ENCODE measurements around the gene HIPK2.

HIPK2 gene

DNA sequence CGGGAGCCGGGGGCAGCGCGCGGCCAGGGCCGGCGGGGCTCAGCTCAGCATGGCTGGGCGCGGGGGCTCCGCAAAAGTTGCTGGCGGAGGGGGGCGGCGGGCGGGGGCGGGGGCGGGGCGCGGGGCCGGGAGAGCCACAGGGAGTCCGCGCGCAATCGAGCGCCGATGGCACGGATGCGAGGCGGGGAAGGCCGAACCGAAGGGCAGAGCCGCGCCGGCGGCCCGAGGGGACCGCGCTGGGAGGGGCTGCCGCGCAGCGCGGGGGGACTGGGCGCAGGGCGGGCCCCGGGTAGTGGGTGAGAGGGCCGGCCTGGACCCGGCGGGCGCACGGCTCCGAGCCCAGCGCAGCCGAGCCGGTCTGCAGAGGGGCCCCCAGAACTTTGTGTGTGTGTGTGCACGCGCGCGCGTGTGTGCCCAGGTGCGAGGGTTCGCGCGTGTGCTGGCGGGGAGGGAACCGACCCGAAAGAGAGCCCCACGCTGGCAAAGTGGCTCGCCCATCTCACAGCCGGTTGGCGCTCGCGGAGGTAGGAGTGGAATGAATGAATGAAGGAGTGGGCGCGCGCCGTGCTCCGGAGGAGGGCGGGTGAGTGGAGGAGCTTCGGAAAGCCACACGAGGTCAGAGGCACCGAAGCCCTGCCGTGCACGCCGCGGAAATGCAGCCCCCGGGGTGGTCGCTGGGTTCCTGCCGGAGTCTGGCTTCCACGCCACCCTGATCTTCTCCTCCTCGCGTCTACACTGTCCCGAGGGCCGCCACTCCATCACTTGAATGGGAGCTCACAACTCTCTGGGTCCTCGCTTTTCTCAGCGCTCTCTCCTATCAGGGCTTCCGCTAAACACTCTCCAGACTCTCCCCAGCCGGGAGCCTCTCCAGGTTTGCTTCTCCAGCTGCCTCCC, at the start of gene HIPK2:
HIPK2 (minus strand) TSS at position 51 of the 894 bp plus-strand sequence. CDS start 375 bp downstream, outside the sequence.
- DNase-seq (ENCODE audit: low spot score), result peak; percentile 36

DNA sequence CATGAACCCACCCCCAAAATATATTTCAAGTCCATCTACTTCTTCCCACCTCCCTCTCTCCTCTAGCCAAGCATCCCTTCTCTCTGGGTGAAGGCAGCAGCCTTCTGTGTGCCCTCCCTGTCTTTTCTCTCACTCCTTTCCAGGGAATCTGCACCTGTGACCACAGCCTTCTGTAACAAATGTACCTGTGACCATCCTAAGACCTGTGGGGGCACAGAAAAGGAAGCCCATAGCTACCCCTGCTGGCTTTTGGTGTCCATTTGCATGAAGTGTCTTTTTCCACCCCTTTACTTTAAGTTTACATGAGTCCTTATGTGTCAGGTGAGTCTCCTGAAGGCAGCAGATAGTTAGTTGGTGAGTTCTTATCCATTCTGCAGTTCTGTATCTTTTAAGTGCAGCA, 49.2 kb upstream of the HIPK2 start:
- no peak for DNase-seq (ENCODE audit: low spot score)

DNA sequence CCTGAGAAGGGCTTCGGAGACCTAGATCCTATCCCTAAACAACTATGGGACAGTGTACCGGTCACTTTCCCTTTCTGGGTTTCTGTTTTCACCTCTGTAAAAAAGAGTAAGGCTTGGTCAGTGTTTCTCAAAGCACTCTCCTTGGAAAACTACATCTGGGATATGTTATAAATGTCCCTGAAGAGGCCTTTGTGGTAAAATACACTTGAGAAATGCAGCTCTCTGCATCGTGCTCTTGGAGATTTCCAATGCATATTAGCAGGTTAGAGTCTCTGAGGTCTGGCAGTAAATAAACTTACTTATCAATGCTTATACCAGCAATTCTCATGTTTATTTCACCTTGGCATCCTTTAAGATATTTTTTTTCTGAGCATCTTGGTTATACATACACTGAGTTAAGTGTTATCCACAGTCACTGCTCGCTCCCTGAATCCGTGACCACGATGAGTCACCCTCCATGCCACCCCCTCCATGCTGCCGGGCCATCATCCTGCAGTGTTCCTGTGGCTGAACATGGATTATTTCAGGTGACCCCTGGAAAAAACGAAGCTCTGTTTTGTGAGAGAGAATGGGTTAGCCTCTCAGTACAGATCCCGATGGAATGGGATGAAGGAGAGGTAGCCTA, 48.0 kb upstream of the HIPK2 start:
- DNase-seq (ENCODE audit: low spot score), result no peak

DNA sequence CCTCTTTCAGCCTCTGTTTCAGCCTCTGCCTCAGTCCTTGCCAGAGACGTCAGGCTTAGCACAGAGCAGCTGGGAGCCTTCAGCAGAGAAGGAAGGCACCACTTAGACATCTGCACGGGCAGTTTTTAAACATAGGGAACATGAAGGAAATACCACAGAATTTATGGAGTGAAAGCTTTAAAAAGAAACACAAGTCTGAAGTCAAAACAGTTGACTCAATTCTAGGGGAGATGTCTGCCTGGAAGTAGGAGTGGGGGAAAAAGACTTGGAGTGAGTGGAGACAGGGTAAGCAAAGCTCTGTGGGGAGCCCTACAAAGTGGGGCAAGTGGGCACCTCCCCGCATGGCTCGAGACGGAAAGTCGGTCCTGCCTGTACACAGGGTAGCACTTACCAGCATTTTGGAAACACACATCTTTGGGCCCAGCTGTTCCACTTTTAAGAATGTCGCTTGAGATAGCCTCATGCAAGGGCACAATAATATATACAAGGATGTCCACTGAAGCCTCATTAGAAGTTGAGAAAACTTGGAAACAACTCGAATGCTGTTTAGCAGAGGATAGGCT, 46.2 kb upstream of the HIPK2 start:
- DNase-seq (ENCODE audit: low spot score), result no peak

DNA sequence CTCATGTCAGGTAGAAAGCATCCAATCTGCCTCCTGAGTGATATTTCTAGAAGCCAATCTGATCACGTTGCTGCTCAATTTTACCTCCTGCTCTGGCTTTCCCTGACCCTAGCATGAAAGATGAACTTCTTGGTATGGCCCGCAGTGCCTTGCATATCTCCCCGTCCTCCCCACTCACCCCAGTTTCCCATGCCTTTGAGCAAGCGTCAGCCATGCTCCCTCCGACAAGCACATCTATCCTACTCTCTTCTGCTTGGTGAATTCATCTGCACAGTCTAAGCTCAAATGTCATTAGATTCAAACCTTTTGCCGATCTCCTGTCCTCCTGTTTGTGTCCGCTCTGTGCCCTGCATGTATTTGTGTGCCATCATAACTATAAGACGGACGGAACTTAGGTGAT, 45.1 kb upstream of the HIPK2 start:
- no peak for DNase-seq (ENCODE audit: low spot score)

DNA sequence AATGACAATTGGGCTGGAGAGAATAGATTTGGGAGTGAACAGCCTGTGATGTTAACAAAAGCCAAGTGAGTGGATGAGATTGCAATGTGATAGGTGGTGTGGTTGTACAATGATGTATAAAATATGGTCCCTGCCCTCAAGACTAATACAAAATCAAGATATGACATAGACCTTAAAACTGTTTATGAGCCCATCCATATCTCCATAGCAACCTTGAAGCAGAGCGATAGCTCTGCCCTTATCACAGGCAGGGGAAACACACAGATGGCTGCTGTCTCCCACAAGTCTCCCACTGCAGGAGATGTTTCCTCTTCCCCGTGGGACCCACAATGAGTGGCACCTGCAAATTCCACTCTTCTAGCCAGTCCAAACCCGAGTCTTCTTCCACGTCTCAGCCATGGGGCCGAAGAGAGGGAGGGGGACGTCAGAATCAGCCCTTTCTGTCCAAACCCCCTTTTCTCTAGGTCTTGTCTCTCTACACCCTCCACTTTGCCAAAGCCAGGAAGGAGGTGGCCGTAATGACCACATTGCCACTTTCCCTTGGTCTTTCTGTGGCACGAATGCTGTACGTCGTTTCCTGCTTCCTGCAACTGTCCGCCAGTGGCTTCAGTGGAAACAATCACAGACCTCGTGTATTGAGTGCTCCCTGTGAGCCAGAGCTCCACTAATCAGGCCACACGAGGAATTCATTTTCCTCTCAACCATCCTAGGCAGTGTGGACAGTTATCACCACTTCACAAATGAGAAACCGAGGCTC, 43.7 kb upstream of the HIPK2 start:
- no peak for DNase-seq (ENCODE audit: low spot score)

DNA sequence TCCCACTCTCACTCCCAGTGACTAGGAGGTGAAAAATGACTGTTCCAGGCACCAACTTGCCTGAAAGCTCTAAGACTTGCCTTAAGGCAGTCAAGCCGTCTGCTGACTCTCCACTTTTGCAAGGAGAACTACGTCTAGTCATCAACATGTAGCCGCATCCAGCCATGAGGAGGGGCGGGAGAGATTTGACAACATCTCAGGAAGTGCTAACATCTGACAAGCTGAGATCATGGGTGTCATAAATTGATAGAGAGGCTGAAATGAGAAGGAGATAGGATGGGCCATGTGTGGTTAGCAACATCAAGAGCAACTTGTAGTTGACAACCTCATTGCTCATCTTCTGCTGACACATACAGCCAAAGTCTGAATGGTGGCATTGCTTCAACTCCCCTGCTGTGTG, 42.3 kb upstream of the HIPK2 start:
- DNase-seq (ENCODE audit: low spot score), result no peak

DNA sequence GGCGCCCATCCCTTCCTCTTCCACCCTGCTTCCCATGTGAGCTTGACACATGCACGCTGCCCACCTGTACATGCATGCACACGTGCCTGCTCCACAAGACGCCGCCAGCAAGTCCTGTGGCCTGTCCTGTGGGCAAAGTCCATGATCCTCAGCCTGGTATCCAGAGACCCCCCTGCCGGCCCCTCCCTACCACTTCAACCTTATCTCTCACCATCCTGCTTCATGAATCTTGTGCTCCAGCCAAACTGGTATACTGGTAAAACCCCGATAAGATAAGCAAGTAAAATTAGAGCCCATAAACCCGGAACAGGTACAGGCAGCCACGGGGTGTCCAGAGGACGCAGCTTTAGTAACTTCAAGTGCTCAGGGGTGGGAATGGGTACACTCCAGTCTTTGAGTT, 39.5 kb upstream of the HIPK2 start:
- DNase-seq (ENCODE audit: low spot score), result no peak

DNA sequence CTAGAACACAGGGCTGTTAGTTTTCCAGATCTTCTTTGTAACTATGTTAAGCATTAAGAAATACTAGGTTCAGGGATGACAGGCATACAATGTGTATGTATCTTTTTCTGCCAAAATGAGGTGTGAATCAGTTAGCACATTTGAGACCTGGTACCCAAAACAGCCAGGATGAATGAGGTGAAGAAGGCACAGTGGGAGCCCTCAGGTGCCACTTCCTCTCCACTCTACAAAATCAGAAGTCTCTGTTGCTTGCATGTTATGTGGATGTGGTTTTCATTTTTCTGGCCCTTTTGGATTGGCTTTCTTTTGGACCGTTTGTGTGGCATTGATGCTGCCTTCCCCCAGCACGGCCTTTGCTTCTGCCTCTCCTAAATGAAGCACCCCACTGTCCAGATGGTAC, 35.9 kb upstream of the HIPK2 start:
- DNase-seq (ENCODE audit: low spot score), result no peak

DNA sequence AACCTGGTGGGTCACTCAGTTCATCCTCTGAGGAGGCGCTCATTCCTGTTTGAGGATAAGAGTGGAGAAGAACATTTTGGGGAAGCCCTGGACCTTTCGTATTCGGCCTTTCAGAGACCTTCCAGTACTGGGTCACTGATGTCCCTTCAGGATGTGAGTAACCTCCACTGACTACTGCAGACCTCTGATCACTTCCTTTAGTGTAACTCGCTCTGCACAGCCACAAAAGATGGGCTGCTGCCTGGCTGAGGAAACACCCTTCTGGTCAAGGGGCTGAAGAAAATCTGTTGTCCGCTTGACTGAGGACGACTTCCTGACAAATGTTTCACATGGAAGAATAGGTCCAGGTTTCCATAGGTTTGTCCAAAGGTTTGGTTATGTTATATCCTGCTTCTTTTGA, 35.4 kb upstream of the HIPK2 start:
- DNase-seq (ENCODE audit: low spot score), result no peak

DNA sequence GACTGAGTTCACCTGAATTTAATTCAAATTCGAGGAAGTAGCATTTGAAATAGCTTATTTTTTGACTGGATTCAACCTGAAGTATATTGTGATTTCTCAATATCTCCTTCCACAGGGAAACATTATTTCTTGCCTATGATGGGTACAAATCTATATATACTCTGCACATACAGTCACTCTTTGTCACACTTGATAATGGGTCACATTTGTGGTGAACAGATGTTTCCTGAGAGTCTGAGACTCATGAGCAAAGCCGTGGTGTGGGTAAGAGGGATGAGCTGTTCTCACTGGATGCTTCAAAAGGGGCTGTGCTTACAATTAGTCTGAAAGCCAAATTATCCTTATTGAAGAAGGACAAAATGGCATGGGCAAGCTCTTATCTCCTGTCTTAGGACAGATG, 33.3 kb upstream of the HIPK2 start:
- no peak for DNase-seq (ENCODE audit: low spot score)

DNA sequence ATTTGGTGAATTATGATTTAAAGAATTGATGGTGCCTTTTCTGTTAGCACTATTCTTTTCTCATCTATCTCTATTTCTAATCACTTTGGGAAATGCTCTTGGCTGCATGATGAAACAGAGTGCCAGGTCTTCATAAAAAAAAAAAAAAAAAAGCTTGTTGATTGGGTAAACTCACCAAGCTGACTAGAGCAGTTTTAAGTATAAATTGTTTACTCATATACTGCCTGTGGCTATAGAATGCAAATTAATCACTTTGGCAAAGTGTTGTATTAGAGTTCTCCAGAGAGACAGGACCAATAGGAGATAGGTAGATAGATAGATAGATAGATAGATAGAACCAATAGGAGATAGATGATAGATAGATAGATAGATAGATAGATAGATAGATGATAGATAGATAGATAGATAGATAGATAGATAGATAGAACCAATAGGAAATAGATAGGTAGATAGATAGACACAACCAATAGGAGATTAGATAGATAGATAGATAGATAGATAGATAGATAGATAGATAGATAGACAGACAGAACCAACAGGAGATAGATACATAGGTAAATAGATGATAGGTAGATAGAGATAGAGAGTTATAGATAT, 31.1 kb upstream of the HIPK2 start:
- no peak for DNase-seq (ENCODE audit: low spot score)

DNA sequence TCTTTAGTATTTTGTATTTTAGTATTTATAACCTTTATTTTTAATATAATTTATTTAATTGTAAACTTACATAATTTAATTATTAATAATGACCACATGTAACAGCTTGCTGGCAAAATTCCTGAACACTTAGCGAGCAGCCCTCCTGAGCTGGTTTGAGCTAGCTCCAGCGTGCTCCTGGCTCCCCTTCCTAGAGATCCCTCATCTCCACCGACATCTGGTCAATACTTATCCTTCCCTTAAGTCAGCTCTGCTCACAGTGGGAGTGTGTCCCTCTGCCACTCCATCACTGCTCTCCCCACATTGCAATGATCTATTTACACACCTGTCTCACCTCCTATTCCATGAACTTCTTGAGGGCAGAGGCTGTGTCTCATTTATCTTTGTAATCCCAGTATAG, 30.6 kb upstream of the HIPK2 start:
- DNase-seq (ENCODE audit: low spot score), result no peak

DNA sequence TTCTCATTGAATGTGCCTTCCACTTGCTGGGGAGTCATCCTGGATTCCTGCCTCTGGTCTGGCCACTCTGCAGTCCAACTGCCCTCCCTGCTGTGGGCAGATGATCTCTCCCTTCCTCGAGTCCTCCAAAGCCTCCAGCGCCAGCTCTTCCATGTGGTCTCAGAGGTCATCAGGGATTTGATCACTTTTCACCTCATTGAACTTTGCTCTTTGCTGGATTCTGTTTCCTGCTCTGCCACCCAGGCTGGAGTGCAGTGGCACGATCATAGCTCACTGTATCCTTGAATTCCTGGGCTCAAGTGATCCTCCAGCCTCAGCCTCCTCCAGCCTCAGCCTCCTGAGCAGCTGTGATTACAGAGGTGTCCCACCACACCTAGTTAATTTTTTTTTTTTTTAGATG, 29.2 kb upstream of the HIPK2 start:
- no peak for DNase-seq (ENCODE audit: low spot score)

DNA sequence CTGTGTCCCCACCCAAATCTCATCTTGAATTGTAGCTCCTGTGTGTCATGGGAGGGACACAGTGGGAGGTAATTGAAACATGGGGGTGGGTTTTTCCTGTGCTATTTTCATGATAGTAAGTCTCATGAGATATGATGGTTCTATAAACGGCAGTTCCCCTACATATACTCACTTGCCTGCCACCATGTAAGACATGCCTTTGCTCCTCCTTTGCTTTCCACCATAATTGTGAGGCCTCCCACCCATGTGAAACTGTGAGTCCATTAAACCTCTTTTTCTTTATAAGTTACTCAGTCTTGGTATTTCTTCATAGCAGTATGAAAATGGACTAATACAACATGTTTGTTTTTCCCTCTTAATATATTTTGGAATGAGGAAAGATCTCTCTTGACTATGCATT, 26.8 kb upstream of the HIPK2 start:
- no peak for DNase-seq (ENCODE audit: low spot score)

DNA sequence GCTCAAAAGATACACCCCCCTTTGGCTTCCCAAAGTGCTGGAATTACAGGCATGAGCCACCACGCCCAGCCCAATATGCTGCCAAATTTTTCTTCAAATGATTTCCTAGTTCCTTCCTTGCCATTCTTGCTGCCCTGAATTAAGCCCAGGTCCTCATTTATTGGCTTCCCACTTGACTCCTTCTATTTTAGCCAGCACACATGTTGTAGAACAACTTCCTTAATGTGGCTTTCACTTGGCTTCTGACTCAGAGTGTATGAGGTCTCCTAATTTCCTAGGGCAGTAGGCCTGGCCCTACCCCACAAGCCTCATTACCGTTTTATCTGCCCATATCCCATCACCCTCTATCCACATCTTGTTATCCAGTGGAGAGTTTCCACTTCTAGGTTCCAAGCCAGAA, 21.8 kb upstream of the HIPK2 start:
- no peak for DNase-seq (ENCODE audit: low spot score)

DNA sequence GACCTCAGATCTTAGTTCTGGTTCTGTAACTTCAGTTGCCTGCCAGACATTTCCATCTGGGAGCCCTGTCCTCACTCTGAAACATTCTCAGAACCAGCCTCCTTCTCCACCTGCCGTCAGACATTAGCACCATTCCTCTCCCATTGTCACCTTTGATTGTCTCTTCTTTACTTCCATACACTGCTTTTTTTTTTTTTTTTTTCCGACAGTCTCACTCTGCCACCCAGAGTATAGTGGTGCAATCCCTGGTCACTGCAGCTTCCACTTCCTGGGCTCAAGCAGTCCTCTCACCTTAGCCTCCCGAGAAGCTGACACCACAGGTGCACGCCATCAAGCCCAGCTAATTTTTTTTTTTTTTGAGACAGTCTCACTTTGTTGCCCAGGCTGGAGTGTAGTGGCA, 21.1 kb upstream of the HIPK2 start:
- DNase-seq (ENCODE audit: low spot score), result no peak

DNA sequence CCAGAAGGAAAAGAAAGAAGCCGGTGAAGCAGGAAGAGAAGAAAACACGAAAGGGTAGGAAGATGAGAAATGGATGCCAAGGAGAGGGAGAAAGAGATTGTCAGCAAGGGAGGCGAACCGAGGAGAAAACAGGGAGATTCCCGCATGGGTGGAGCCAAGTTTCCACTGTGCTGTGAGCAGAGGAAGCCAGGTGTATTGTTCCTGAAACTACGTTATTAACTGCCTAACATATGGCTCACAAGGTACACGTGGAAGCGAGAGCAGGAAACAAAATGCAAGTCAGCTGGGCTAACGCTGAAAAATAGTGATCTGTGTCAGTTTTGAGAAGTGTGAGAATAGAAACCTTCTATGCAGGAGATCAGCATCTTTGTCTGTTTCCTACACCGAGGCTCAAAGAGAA, 20.4 kb upstream of the HIPK2 start:
- DNase-seq (ENCODE audit: low spot score), result no peak

DNA sequence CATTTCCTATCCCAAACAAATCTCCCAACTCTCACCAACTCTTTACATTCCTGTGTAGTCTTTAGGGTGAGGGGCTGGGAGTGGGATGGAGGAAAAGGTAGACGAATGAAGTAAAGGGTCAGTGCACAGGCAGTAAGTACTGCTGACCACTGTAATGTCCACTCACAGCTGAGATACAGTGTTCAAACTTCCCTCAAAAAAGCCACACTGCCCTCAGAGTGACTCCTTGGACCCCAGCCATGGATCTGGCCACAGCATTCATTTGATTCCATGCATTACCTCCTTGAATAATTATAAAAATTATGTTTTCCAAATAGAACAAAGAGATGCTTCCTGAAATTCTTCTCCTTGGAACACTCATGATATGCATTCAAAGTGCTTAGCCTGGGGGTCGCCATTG, 19.8 kb upstream of the HIPK2 start:
- DNase-seq (ENCODE audit: low spot score), result no peak

DNA sequence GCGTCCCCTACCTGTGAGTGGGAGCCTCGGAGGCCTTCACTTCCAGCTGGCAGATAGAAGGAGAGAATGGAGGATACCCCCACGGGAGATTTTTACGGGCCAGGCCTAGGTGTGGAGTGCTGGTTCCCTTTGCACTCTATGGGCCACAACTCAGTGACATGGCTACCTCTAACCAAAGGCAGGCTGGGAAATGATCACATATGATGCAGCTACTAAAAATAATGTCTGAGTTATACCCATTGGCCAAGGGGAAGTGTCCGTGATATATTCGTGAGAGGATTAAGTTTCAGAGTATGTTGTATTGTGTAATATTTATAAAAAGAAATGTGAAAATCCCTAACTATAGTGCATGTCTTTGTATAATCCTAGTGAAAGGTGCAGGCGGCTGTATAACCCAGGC, 13.5 kb upstream of the HIPK2 start:
- no peak for DNase-seq (ENCODE audit: low spot score)

DNA sequence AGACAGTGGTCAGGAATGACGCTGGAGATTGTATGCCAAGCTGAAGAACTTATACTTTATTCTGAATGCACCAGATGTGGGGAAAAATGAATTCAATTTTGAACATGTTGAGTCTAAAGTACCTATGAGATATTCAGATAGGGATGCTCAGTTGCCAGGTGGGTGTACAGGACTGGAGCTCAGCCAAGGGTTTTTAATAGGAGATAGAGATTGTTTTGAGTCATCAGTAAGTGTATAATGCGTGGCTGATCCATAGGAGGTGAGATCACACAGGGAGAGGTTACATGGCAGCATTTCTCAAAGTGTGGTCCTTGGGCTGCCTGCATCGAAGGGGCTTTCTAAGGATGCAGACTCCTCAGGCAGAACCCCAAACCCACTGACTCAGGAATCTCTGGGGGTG, 6.8 kb upstream of the HIPK2 start:
- no peak for DNase-seq (ENCODE audit: low spot score)

DNA sequence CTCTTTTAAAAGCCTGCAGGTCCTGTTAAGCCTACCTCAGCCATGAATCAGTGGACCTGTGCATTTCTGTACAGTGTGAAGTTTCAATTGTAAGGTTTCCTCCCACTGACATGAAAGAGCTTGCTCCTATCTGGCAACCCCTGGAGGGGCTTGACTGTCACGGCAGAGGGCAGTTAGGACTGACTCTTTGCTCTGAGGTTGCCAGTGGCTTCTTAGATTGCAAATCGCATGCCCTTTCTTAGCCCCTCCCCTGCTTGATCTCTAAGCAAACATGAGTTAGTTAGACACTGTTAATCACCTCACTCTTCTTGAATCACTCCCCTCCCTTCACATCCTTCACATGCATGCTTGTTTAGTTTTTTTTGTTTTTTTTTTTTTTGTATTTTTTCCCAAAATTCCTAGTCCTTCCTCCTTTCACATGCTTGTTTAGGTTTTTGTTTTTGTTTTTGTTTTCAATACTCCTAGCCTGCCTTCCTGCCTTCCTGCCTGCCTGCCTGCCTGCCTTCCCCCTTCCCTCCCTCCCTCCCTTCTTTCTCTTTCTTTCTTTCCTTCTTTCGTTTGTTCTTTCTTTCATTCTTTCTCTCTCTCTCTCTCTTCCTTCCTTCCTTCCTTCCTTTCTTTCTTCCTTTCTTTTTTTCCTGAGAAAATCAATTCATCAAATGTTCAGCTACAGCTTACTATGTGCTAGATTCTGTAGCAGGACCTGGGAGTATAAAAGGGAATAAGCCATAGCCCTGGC, 6.0 kb upstream of the HIPK2 start:
- no peak for DNase-seq (ENCODE audit: low spot score)

Data from cerebellar cortex (tissue), 1 donor.